ENCODE data around the gene CHAT. TPM values are rescaled to one million over a fixed set of nuclear protein-coding genes. Genes with fewer than 3 reads are reported as not detected.

The CHAT gene
- total RNA-seq, 4 donors from 2014 or later, result not detected

DNA sequence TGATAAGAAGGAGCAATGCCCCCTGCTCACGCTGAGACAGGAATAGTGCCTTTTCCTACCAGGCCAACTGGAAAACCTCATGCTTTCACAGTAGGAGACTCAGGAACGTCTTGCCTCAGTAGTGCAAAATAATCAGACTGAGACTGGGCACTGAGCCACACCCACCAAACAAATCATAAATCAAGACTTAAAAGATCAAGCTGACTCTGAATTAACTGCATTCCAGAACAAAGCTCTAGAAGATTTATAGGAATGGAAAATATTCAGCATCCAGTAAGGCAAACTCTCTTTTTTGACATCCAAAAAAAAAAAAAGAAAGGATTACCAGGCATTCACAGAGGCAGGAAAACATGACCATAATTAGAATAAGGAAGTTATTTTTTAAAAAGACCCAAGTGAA lies 34.2 kb upstream of the CHAT start:
- Histone ChIP-seq H3K4me3 (replicated peaks in 1 of 3) (no peak overlapping the region), H3K9me3 (no peaks in the 10 kb centered on the region), H3K4me1 (no peaks in the 10 kb centered on the region), H3K27me3 (no peaks in the 10 kb centered on the region), H3K27ac (no peak overlapping the region), H3K36me3 (no peaks in the 10 kb centered on the region)
- intact Hi-C loops (cut with DNase I), result no loop called here
- 67 to 78% methylated on average over 2 of the region's 2 CpGs for WGBS, 2 donors
- DNase-seq, result no peak
- TF ChIP-seq, protein P1, sequence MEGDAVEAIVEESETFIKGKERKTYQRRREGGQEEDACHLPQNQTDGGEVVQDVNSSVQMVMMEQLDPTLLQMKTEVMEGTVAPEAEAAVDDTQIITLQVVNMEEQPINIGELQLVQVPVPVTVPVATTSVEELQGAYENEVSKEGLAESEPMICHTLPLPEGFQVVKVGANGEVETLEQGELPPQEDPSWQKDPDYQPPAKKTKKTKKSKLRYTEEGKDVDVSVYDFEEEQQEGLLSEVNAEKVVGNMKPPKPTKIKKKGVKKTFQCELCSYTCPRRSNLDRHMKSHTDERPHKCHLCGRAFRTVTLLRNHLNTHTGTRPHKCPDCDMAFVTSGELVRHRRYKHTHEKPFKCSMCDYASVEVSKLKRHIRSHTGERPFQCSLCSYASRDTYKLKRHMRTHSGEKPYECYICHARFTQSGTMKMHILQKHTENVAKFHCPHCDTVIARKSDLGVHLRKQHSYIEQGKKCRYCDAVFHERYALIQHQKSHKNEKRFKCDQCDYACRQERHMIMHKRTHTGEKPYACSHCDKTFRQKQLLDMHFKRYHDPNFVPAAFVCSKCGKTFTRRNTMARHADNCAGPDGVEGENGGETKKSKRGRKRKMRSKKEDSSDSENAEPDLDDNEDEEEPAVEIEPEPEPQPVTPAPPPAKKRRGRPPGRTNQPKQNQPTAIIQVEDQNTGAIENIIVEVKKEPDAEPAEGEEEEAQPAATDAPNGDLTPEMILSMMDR (IDR thresholded peaks at IDR 0.05), result no peak
- no peak for TF ChIP-seq POLR2A (IDR thresholded peaks at IDR 0.05)

DNA sequence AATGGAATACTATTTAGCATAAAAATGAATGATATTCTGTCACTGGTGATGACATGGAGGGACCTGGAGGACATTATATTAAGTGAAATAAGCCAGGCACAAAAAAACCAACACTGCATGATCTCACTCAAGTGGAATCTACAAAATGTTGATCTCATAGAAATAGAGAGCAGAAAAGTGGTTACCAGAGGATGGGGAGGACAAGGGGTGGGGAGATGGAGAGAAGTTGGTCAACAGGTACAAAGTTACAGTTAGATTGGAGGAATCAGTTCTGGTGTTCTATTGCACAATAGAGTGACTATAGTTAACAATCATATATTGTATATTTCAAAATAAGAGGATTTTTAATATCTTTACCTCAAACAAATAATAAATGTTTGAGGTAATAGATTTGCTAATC lies 28.4 kb upstream of the CHAT start:
- Histone ChIP-seq H3K4me3 (replicated peaks in 1 of 3) (no peak overlapping the region), H3K9me3 (no peaks in the 10 kb centered on the region), H3K27me3 (no peaks in the 10 kb centered on the region), H3K27ac (no peak overlapping the region), H3K36me3 (no peaks in the 10 kb centered on the region), H3K4me1 (no peaks in the 10 kb centered on the region)
- TF ChIP-seq POLR2A (IDR thresholded peaks at IDR 0.05), result no peak
- TF ChIP-seq, protein P1 (IDR thresholded peaks at IDR 0.05), result no peak
- DNase-seq, result no peak
- intact Hi-C loops (cut with DNase I), result no loop called here

DNA sequence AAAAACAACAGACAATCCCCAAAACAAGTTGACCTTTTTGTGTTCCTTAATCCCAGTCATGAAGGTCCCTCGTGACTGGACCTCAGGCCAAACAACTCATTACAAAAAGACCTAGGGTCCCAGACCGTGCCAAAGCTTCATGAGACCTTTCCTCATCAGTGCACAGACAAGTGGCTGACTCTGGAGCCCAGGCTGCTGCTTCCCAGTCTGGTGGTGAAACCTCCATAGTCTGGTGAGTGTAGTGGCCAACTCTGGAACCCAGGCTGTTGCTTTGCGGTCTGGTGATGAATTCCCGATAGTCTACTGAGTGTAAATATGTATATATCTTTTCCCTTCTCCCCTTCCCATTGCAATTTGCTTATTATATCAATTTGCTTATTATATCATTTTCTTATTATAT lies 25.9 kb upstream of the CHAT start:
- no peaks in the 10 kb centered on the region for H3K4me1 ChIP-seq
- no peaks in the 10 kb centered on the region for H3K9me3 ChIP-seq
- no peak for DNase-seq
- no peaks in the 10 kb centered on the region for H3K36me3 ChIP-seq
- intact Hi-C loops (cut with DNase I), result no loop called here
- H3K4me3 ChIP-seq (replicated peaks in 1 of 3), result no peak overlapping the region
- WGBS, 2 donors, result 57 to 58% methylated on average over 4 of the region's 4 CpGs
- H3K27me3 ChIP-seq, result no peaks in the 10 kb centered on the region
- no peak overlapping the region for H3K27ac ChIP-seq
- TF ChIP-seq, protein P1 (IDR thresholded peaks at IDR 0.05), result no peak

DNA sequence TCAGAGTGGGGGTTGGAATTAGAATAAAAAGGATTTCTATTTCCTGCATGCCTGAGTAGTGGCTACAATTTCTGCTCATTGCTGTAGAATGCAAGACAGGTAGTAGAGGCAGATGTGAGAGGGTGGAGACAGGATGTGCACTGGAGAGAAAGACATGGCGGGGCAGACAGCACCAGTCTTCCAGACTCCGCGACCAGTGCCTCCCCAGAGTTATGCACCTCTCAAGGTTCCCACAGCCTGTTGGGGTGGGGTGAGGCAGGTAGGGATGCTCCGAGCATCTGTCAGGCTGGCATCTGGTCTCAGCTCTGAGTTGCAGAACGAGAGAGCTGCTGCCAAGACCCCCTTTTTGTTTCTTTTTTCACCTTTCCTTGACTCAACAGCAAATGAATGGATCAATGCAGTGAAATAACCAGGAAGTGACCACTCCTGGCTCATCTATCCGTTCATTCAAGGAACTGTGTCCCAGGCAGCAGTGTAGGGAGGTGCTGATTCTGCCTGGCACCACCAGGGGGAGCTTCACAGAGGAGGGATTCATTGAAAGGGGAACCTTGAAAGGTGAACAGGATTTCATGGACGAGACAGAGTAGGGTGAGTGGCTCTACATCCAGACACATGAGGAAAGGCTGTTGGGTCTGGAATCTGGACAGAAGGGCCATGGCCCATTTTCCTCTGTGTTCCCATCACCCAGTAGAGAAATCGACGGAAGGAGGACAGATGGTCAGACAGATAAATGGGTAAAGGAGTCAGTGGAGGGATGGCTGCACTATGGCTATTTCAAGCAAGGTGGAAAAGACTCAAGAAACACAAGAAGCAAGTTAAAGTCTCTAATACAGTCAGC lies 20.9 kb upstream of the CHAT start:
- TF ChIP-seq, protein P1 (IDR thresholded peaks at IDR 0.05), result peak; percentile 41 to 86 (median 57)
- no peak for TF ChIP-seq POLR2A (IDR thresholded peaks at IDR 0.05)
- peak; percentile 37 to 60 for DNase-seq
- no peaks in the 10 kb centered on the region for H3K4me1 ChIP-seq
- 41% methylated on average over 9 of the region's 9 CpGs for WGBS, 2 donors
- no peaks in the 10 kb centered on the region for H3K36me3 ChIP-seq
- no peak overlapping the region for H3K4me3 ChIP-seq (replicated peaks in 1 of 3)
- H3K27me3 ChIP-seq, result no peaks in the 10 kb centered on the region
- H3K27ac ChIP-seq, result no peak overlapping the region
- no peaks in the 10 kb centered on the region for H3K9me3 ChIP-seq
- intact Hi-C loops (cut with DNase I), result no loop called here

DNA sequence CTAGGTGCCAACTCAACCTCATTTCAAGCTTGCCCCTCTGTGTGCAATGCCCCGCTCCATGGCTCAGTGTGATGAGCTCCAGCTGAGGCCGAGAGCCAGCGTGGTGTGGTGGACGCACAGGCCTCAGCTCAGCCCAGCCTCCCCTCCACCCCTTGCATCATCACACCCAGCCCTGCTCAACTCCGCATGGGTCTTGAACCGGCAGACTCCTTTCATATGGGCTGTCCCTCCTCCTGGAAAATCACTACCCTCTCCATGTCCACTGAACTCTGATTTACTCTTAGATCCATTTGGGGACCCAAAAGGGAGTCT lies 20.3 kb upstream of the CHAT start:
- H3K36me3 ChIP-seq, result no peaks in the 10 kb centered on the region
- TF ChIP-seq, protein P1 (IDR thresholded peaks at IDR 0.05), result no peak
- TF ChIP-seq POLR2A (IDR thresholded peaks at IDR 0.05), result no peak
- no peak overlapping the region for H3K4me3 ChIP-seq (replicated peaks in 1 of 3)
- intact Hi-C loops (cut with DNase I), result no loop called here
- 77 to 87% methylated on average over 6 of the region's 6 CpGs for WGBS, 2 donors
- H3K4me1 ChIP-seq, result no peaks in the 10 kb centered on the region
- H3K9me3 ChIP-seq, result no peaks in the 10 kb centered on the region
- no peaks in the 10 kb centered on the region for H3K27me3 ChIP-seq
- DNase-seq, result no peak
- H3K27ac ChIP-seq, result no peak overlapping the region
